Uterus (tissue), 2 donors: ENCODE results near the gene BRF1.

Experiments
- POLR2A ChIP-seq, 2 donors: fragments of 450-650 bp; IDR thresholded peaks; one replicate each; pipeline ENCODE4 v1.6.1; 2016; ENCODE audit warnings: antibody characterized with exemption in 2 of 2, mild to moderate bottlenecking in 1 of 2, moderate library complexity in 1 of 2
- TF ChIP-seq, protein P1 (sequence below), 4 experiments: fragments of 200-600 bp in 2 of 4; fragments of 450-650 bp in 2 of 4; sonication (generic) in 2 of 4; IDR thresholded peaks; one replicate each; pipeline ENCODE4 v1.5.1; 2016 to 2019; ENCODE audit warnings: antibody characterized with exemption in 4 of 4, mild to moderate bottlenecking in 2 of 4, moderate library complexity in 1 of 4

DNA sequence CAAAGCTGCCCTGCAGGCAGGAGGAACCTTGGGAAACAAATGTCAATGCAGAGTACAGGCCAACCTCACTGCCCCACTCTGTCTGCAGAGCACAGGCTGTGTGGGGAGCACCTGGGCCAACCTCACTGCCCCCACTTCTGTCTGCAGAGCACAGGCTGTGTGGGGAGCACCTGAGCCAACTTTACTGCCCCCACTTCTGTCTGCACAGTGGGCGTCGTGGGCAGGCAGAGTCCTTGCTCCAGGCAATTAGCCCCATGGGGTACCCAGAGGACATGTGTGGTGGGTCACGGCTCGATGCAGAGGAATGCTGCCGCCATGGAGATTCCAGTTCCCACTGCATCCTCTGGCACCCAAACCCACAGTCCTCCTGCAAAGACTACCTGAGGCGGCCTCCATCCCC is 26.2 kb downstream of the BRF1 start:
- TF ChIP-seq, protein P1, sequence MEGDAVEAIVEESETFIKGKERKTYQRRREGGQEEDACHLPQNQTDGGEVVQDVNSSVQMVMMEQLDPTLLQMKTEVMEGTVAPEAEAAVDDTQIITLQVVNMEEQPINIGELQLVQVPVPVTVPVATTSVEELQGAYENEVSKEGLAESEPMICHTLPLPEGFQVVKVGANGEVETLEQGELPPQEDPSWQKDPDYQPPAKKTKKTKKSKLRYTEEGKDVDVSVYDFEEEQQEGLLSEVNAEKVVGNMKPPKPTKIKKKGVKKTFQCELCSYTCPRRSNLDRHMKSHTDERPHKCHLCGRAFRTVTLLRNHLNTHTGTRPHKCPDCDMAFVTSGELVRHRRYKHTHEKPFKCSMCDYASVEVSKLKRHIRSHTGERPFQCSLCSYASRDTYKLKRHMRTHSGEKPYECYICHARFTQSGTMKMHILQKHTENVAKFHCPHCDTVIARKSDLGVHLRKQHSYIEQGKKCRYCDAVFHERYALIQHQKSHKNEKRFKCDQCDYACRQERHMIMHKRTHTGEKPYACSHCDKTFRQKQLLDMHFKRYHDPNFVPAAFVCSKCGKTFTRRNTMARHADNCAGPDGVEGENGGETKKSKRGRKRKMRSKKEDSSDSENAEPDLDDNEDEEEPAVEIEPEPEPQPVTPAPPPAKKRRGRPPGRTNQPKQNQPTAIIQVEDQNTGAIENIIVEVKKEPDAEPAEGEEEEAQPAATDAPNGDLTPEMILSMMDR (IDR thresholded peaks at IDR 0.05): no peak
- no peak for TF ChIP-seq POLR2A (IDR thresholded peaks at IDR 0.05)
